Left ventricle myocardium inferior (tissue), 1 donor: ENCODE measurements around the gene MICAL2. TPM values are rescaled to one million over a fixed set of nuclear protein-coding genes. Genes with fewer than 3 reads are reported as not detected.

Experiments used
- DNase-seq: peaks from one replicate; pipeline ENCODE4 v3.0.0-alpha.2; 2020
- H3K27ac ChIP-seq: fragments of 200-600 bp; replicated peaks from 2 replicates; pipeline ENCODE4 v1.8.0; 2021
- H3K27me3 ChIP-seq: fragments of 200-600 bp; 2 replicates; pipeline ENCODE4 v1.8.0; 2021; ENCODE audit warnings: low read depth
- H3K36me3 ChIP-seq: fragments of 200-600 bp; 2 replicates; pipeline ENCODE4 v1.8.0; 2021
- H3K4me1 ChIP-seq: fragments of 200-600 bp; 2 replicates; pipeline ENCODE4 v1.8.0; 2021
- H3K4me3 ChIP-seq: fragments of 200-600 bp; 2 replicates; pipeline ENCODE4 v1.8.0; 2021; ENCODE audit warnings: mild to moderate bottlenecking, moderate library complexity
- H3K9me3 ChIP-seq: fragments of 200-600 bp; replicated peaks from 2 replicates; pipeline ENCODE4 v1.8.0; 2021
- CTCF ChIP-seq: fragments of 200-600 bp; IDR thresholded peaks from 2 replicates; pipeline ENCODE4 v1.8.0; 2021; ENCODE audit warnings: antibody characterized with exemption, mild to moderate bottlenecking, borderline replicate concordance
- intact Hi-C: fragments of 100-400 bp; cut with micrococcal nuclease; formaldehyde crosslinking; loops from one replicate; pipeline ENCODE4 v1.11.0; 2022
- total RNA-seq: library from RNA; stranded (reverse); fragmentation: NEBNext Ultra II Directional; extraction: Animal tissue kit (Norgen Biotek cat#: 25700); gene quantifications from one replicate; pipeline ENCODE4 v1.2.1, GENCODE V29; 2021
- donor health status: DM: no; HTN: yes; CAD: no; lungs with severe emphysema.

Gene MICAL2
- total RNA-seq, 1 donor from 2014 or later = 85.0 TPM

GRCh38 chr11:12131943-12132789 is 21.8 kb downstream of the MICAL2 start:
- Histone ChIP-seq H3K27ac (peak overlapping the region; percentile 2), H3K4me3 (no peak overlapping the region), H3K36me3 (no peaks in the 10 kb centered on the region), H3K9me3 (no peaks in the 10 kb centered on the region), H3K4me1 (peaks cover 68% of the 10 kb centered on the region), H3K27me3 (no peaks in the 10 kb centered on the region)
- no peak for DNase-seq
- intact Hi-C loops = no loop called here
- TF ChIP-seq CTCF = no peak

- Histone ChIP-seq H3K9me3 (no peaks in the 10 kb centered on the region), H3K27me3 (no peaks in the 10 kb centered on the region), H3K4me1 (peaks cover 68% of the 10 kb centered on the region), H3K4me3 (no peak overlapping the region), H3K36me3 (no peaks in the 10 kb centered on the region), H3K27ac (peak overlapping the region; percentile 2)
- intact Hi-C loops = no loop called here
- TF ChIP-seq CTCF = no peak
- no peak for DNase-seq
These were observed 22.4 kb downstream of the MICAL2 start for GRCh38 chr11:12132790-12133145.

GRCh38 chr11:12133547-12134235 is 23.3 kb downstream of the MICAL2 start:
- no peaks in the 10 kb centered on the region for H3K27me3 ChIP-seq
- no peaks in the 10 kb centered on the region for H3K9me3 ChIP-seq
- H3K36me3 ChIP-seq = no peaks in the 10 kb centered on the region
- peaks cover 73% of the 10 kb centered on the region for H3K4me1 ChIP-seq
- no peak overlapping the region for H3K27ac ChIP-seq
- TF ChIP-seq CTCF = no peak
- no peak for DNase-seq
- no peak overlapping the region for H3K4me3 ChIP-seq
- intact Hi-C loops = no loop called here

GRCh38 chr11:12134236-12134585 is 23.8 kb downstream of the MICAL2 start:
- intact Hi-C loops = no loop called here

GRCh38 chr11:12135185-12135584 is 24.8 kb downstream of the MICAL2 start:
- no peak for TF ChIP-seq CTCF
- Histone ChIP-seq H3K4me3 (no peak overlapping the region), H3K27ac (no peak overlapping the region), H3K9me3 (no peaks in the 10 kb centered on the region), H3K36me3 (no peaks in the 10 kb centered on the region), H3K4me1 (peaks cover 79% of the 10 kb centered on the region), H3K27me3 (no peaks in the 10 kb centered on the region)
- intact Hi-C loops = no loop called here
- DNase-seq = no peak

More at GRCh38 chr11:12134236-12134585, 23.8 kb downstream of the MICAL2 start:
- Histone ChIP-seq H3K9me3 (no peaks in the 10 kb centered on the region), H3K4me3 (no peak overlapping the region), H3K27me3 (no peaks in the 10 kb centered on the region), H3K36me3 (no peaks in the 10 kb centered on the region), H3K27ac (peak overlapping the region; percentile 9), H3K4me1 (peaks cover 78% of the 10 kb centered on the region)
- no peak for TF ChIP-seq CTCF
- DNase-seq = no peak
